ENCODE measurements around the gene CAB39L.

DNA sequence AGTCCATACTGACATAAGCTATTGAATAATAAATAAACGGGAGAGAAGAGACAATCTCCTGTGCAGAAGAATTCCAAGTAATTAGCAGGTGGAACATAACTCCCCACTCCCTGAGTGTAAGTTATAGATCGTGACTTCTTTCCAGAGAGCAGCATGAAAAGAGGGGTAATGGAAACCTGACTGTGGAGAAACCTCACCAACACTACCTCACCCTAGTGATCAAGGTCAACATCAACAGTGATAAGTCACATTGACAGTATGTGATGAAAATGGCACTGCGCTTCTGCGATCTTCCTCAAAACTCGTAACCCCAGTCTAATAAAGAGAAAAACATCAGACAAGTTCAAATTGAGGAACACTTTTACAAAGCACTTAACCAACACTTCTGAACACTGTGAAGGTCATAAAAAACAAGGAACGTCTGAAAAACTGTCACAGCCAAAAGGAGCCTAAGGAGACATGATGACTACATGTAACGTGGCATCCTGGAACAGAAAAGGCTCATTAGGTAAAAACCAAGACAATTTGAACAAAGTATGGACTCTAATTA is 19.8 kb downstream of the CAB39L start:
- TF ChIP-seq EZH2 (IDR thresholded peaks at IDR 0.05; ENCODE audit: borderline replicate concordance, low read depth, low read length, severe bottlenecking): no peak
- TF ChIP-seq POLR2A (IDR thresholded peaks at IDR 0.05; ENCODE audit: low read depth, low read length): no peak
- TF ChIP-seq, protein P1, sequence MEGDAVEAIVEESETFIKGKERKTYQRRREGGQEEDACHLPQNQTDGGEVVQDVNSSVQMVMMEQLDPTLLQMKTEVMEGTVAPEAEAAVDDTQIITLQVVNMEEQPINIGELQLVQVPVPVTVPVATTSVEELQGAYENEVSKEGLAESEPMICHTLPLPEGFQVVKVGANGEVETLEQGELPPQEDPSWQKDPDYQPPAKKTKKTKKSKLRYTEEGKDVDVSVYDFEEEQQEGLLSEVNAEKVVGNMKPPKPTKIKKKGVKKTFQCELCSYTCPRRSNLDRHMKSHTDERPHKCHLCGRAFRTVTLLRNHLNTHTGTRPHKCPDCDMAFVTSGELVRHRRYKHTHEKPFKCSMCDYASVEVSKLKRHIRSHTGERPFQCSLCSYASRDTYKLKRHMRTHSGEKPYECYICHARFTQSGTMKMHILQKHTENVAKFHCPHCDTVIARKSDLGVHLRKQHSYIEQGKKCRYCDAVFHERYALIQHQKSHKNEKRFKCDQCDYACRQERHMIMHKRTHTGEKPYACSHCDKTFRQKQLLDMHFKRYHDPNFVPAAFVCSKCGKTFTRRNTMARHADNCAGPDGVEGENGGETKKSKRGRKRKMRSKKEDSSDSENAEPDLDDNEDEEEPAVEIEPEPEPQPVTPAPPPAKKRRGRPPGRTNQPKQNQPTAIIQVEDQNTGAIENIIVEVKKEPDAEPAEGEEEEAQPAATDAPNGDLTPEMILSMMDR (IDR thresholded peaks at IDR 0.05; ENCODE audit: extremely low read depth in 1 of 2, insufficient read depth in 1 of 2, low read depth in 1 of 2, low read length in 2 of 2): no peak
- TF ChIP-seq GATA2 (IDR thresholded peaks at IDR 0.05; ENCODE audit: insufficient read depth, insufficient read length, low read depth, low read length): no peak
- TF ChIP-seq FOS (IDR thresholded peaks at IDR 0.05; ENCODE audit: borderline replicate concordance, insufficient read depth, low read length): no peak
- TF ChIP-seq POLR2AphosphoS5 (IDR thresholded peaks at IDR 0.05; ENCODE audit: insufficient read depth, low read depth, low read length): no peak
- TF ChIP-seq MYC (IDR thresholded peaks at IDR 0.05; ENCODE audit: low read depth, low read length): no peak

Measured in endothelial cell of umbilical vein (primary cell).